ENCODE measurements around the gene PYGM.

DNA sequence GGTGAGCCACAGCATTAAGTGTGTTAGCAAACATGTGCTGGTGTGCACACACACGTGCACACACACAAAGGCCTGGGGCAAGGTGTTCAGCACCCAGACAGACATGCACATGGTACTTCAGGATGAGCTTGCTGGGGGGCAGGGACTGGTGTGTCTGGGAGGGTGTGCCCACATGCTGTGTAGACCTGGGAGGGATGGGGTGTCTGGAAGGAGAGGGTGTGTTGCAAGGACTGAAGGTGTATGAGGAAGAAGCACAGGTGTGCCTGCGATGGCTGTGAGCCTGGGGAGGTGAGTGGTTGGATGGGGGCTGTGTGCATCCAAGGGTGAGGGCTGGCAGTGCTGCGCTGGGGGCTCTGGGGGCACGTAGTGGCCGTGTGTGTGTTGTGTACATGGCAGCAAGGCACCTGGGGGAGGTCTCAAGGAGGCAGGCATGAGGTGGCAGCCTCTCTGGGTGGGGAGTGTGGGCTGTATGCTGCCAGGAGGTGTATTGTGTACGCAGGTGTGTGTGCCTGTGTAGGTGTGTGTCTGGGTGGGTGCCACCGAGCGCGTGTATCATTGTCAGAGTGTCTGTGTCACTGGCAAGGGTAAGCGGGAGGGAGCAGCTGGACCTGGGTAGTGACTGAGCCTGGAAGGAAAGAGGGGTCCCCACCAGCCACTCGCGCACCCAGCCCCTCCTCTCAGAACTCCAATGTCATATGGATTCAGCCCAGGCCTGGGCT, 39.0 kb downstream of the PYGM start:
- TF ChIP-seq, protein P1, sequence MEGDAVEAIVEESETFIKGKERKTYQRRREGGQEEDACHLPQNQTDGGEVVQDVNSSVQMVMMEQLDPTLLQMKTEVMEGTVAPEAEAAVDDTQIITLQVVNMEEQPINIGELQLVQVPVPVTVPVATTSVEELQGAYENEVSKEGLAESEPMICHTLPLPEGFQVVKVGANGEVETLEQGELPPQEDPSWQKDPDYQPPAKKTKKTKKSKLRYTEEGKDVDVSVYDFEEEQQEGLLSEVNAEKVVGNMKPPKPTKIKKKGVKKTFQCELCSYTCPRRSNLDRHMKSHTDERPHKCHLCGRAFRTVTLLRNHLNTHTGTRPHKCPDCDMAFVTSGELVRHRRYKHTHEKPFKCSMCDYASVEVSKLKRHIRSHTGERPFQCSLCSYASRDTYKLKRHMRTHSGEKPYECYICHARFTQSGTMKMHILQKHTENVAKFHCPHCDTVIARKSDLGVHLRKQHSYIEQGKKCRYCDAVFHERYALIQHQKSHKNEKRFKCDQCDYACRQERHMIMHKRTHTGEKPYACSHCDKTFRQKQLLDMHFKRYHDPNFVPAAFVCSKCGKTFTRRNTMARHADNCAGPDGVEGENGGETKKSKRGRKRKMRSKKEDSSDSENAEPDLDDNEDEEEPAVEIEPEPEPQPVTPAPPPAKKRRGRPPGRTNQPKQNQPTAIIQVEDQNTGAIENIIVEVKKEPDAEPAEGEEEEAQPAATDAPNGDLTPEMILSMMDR (conservative IDR thresholded peaks at IDR 0.05; ENCODE audit: low read length): no peak
- TF ChIP-seq EZH2phosphoT487 (IDR thresholded peaks at IDR 0.05; ENCODE audit: borderline replicate concordance, low read depth, low read length): no peak

Measured in OCI-LY7 (cell line).